Stimulated activated CD4-positive, alpha-beta T cell treated with anti-CD3 and anti-CD28 coated beads, TNF-alpha, amount 100 ng/mL, for 1 hour (primary cell): ENCODE results near the gene PSMA8.
"Not testable (repeated sequence)": the region's sequence is repeated elsewhere in the genome, so short reads cannot be mapped to it uniquely, and the experiment has no call there.

Experiments
- DNase-seq, 3 donors: peaks; one replicate each; pipeline ENCODE4 v3.0.0-alpha.2; 2020; ENCODE audit warnings: low read depth in 3 of 3, low spot score in 1 of 3

The PSMA8 gene

GRCh38 chr18:26133652-26134051 is at the start of gene PSMA8:
Gene PSMA8, plus strand, starts transcription at chr18:26133869. Its CDS starts 97 bp downstream, at chr18:26133966.
- peak in 2 of 3 donors; percentile 22 to 30 for DNase-seq

- no peak for DNase-seq
Observed at GRCh38 chr18:26085056-26085455, 48.6 kb upstream of the PSMA8 start.

GRCh38 chr18:26086959-26087358 is 46.7 kb upstream of the PSMA8 start:
- DNase-seq: no peak

GRCh38 chr18:26088487-26088886 is 45.2 kb upstream of the PSMA8 start:
- DNase-seq: no peak

- no peak for DNase-seq
Observed at GRCh38 chr18:26089293-26090129, 44.2 kb upstream of the PSMA8 start.

GRCh38 chr18:26090130-26091046 is 43.3 kb upstream of the PSMA8 start, which contains the start of gene SS18:
Gene SS18, minus strand, starts transcription at chr18:26090613. Its CDS starts 44 bp downstream, at chr18:26090569.
- DNase-seq: peak; percentile 73 to 79 (median 78)

GRCh38 chr18:26091047-26091630 is 42.5 kb upstream of the PSMA8 start:
- no peak for DNase-seq

- DNase-seq: no peak
Observed at GRCh38 chr18:26096852-26097251, 36.8 kb upstream of the PSMA8 start.

- no peak for DNase-seq
Observed at GRCh38 chr18:26097563-26097962, 36.1 kb upstream of the PSMA8 start.

- DNase-seq: no peak
Observed at GRCh38 chr18:26103579-26103978, 30.1 kb upstream of the PSMA8 start.

- no peak for DNase-seq
Observed at GRCh38 chr18:26104035-26104434, 29.6 kb upstream of the PSMA8 start.

- no peak for DNase-seq
Observed at GRCh38 chr18:26119246-26119645, 14.4 kb upstream of the PSMA8 start.

- no peak for DNase-seq
Observed at GRCh38 chr18:26121476-26121875, 12.2 kb upstream of the PSMA8 start.

- not testable (repeated sequence) for DNase-seq
Observed at GRCh38 chr18:26121994-26122393, 11.7 kb upstream of the PSMA8 start.

- DNase-seq: no peak
Observed at GRCh38 chr18:26127786-26128185, 5.9 kb upstream of the PSMA8 start.

GRCh38 chr18:26128192-26128591 is 5.5 kb upstream of the PSMA8 start:
- not testable (repeated sequence) for DNase-seq

GRCh38 chr18:26134107-26134506 is 438 bp downstream of the PSMA8 start:
- no peak for DNase-seq

- DNase-seq: no peak
Observed at GRCh38 chr18:26135548-26135947, 1.9 kb downstream of the PSMA8 start.

- DNase-seq: no peak
Observed at GRCh38 chr18:26157326-26157725, 23.7 kb downstream of the PSMA8 start.

GRCh38 chr18:26159353-26159752 is 25.7 kb downstream of the PSMA8 start:
- DNase-seq: no peak

- DNase-seq: no peak
Observed at GRCh38 chr18:26164571-26164970, 30.9 kb downstream of the PSMA8 start.
